ENCODE results near the gene TOMM20. TPM values are rescaled to one million over a fixed set of nuclear protein-coding genes. Genes with fewer than 3 reads are reported as not detected.
A peak's percentile ranks its signal among the peaks of the same experiment; 100 is the strongest.

TOMM20 gene
- total RNA-seq, 1 experiment from 2014 or later, result 197 TPM

DNA sequence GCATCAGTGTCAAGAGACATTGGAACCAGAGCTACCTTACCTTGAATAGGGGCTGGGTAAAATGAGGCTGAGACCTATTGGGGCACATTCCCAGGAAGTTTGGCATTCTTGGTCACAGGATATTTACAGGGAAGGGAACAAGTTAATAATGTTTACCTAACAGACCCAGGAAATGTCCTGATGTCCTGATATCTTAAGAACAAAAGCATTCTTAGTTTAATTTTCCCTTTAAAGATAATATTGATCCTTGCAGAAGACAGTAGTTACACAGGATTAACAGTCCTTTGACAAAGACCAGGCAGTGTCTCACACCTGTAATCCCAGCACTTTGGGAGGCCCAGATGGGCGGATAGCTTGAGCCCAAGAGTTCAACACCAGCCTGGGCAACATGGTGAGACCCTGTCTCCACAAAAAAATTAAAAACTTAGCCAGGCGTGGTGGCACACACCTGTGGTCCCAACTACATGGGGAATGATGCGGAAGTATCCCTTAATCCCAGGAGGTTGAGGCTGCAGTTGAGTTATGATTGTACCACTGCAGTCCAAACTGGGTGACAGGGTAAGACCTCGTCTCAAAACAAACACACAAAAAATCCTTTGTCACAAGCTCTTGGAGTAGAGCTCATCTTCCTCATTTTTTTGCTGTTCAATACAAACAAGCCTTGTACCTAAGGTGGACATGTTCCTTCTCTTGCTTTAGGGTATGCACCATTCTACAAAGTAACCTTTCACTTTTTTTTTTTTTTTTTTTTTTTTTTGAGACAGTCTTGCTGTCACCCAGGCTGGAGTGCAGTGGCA lies 1.3 kb upstream of the TOMM20 start:
- Histone ChIP-seq H3K9ac (ENCODE audit: extremely low read depth, insufficient read length, low read length) (no peak overlapping the region), H2AK5ac (ENCODE audit: insufficient read length, low read length) (no peak overlapping the region), H3K23ac (ENCODE audit: insufficient read length, low read depth, low read length) (no peak overlapping the region), H3K14ac (ENCODE audit: insufficient read depth, low read length) (no peak overlapping the region), H2AFZ (ENCODE audit: low read length) (no peak overlapping the region), H3K23me2 (ENCODE audit: insufficient read length, low read depth, low read length, poor library complexity, severe bottlenecking) (peaks cover 4% of the 10 kb centered on the region), H3K27ac (ENCODE audit: insufficient read length, low read depth, low read length) (no peak overlapping the region), H3K4me1 (ENCODE audit: insufficient read depth, low read length) (no peaks in the 10 kb centered on the region), H4K91ac (ENCODE audit: insufficient read length, low read depth, low read length) (no peak overlapping the region), H2BK120ac (ENCODE audit: low read depth, low read length, poor library complexity, severe bottlenecking) (no peak overlapping the region), H3K4ac (ENCODE audit: low read depth, low read length) (no peak overlapping the region), H3K79me2 (ENCODE audit: insufficient read depth, low read length) (peaks cover 30% of the 10 kb centered on the region), H4K5ac (ENCODE audit: insufficient read length, low read depth, low read length) (no peak overlapping the region), H3K27me3 (ENCODE audit: insufficient read depth, low read length) (no peaks in the 10 kb centered on the region), H2BK20ac (ENCODE audit: low read depth, low read length, poor library complexity, severe bottlenecking) (no peak overlapping the region), H3K18ac (ENCODE audit: insufficient read length, low read depth, low read length) (no peak overlapping the region), H2BK12ac (ENCODE audit: insufficient read length, low read depth, low read length) (no peak overlapping the region), H3K56ac (ENCODE audit: insufficient read length, low read depth, low read length) (no peak overlapping the region), H2BK5ac (ENCODE audit: insufficient read length, low read length) (no peak overlapping the region), H2BK15ac (ENCODE audit: low read depth, low read length) (no peak overlapping the region), H4K8ac (replicated peaks; ENCODE audit: insufficient read length, low read depth, low read length) (no peak overlapping the region), H4K20me1 (ENCODE audit: control insufficient read depth, insufficient read depth, insufficient read length) (no peaks in the 10 kb centered on the region), H3K4me2 (ENCODE audit: insufficient read depth, insufficient read length, low read length) (no peak overlapping the region), H3T11ph (ENCODE audit: low read length) (no peak overlapping the region), H3K9me3 (ENCODE audit: control insufficient read depth, low read depth, low read length) (no peaks in the 10 kb centered on the region), H3K79me1 (ENCODE audit: insufficient read depth, low read depth, low read length, poor library complexity, severe bottlenecking) (no peaks in the 10 kb centered on the region)
- Mint-ChIP-seq H3K36me3 (ENCODE audit: insufficient read depth in 1 of 3, low read depth in 3 of 3) (peaks cover 33 to 69% (median 60%) of the 10 kb centered on the region in 3 experiments), H3K4me3 (no peak overlapping the region; a peak in 1 of 5 replicates), H3K27ac (peak overlapping the region in 2 of 3 experiments; percentile 59 to 65; a peak in 4 of 7 replicates), H3K4me1 (peaks cover 11 to 24% of the 10 kb centered on the region in 2 experiments), H3K9me3 (0 out of 5 replicates have a peak, but pooled peaks cover 0 to 3% of the 10 kb centered on the region in 2 experiments), H3K27me3 (ENCODE audit: low read depth) (no peaks in the 10 kb centered on the region)
- WGBS (ENCODE audit: extremely low coverage, insufficient read length, low lambda C conversion rate), result no CpG with 5 or more reads among the region's 4 CpGs
- DNase-seq, result no peak
- TF ChIP-seq, protein P1, sequence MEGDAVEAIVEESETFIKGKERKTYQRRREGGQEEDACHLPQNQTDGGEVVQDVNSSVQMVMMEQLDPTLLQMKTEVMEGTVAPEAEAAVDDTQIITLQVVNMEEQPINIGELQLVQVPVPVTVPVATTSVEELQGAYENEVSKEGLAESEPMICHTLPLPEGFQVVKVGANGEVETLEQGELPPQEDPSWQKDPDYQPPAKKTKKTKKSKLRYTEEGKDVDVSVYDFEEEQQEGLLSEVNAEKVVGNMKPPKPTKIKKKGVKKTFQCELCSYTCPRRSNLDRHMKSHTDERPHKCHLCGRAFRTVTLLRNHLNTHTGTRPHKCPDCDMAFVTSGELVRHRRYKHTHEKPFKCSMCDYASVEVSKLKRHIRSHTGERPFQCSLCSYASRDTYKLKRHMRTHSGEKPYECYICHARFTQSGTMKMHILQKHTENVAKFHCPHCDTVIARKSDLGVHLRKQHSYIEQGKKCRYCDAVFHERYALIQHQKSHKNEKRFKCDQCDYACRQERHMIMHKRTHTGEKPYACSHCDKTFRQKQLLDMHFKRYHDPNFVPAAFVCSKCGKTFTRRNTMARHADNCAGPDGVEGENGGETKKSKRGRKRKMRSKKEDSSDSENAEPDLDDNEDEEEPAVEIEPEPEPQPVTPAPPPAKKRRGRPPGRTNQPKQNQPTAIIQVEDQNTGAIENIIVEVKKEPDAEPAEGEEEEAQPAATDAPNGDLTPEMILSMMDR (conservative IDR thresholded peaks at IDR 0.05), result no peak

All from H9 (cell line).